Activated CD4-positive, alpha-beta memory T cell treated with anti-CD3 and anti-CD28 coated beads, Interleukin-2, amount 10 ng/mL, durations not matched to agents 7 days and 5 days (primary cell): ENCODE data around the gene EVL. TPM values are rescaled to one million over a fixed set of nuclear protein-coding genes. Genes with fewer than 3 reads are reported as not detected.

Experiments used
- CTCF ChIA-PET: fragments of 350-600 bp; sonication (Branson Sonifier 250); formaldehyde crosslinking; loops from one replicate; lab custom pipeline; 2021; ENCODE audit warnings: antibody characterized with exemption, inconsistent platforms; lab: Charles Lee
- POLR2A ChIA-PET: fragments of 350-600 bp; sonication (Branson Sonifier 250); formaldehyde crosslinking; loops from one replicate; lab custom pipeline; 2021; ENCODE audit warnings: antibody characterized with exemption; lab: Charles Lee
- DNase-seq: peaks from one replicate; pipeline ENCODE4 v3.0.0-alpha.2; 2020
- H3K27ac Mint-ChIP-seq: one replicate; pipeline ENCODE4 v1.8.0; 2021; ENCODE audit warnings: mild to moderate bottlenecking, mixed read lengths
- H3K27me3 Mint-ChIP-seq: one replicate; pipeline ENCODE4 v1.8.0; 2021; ENCODE audit warnings: mixed read lengths
- H3K36me3 Mint-ChIP-seq: one replicate; pipeline ENCODE4 v1.8.0; 2021; ENCODE audit warnings: low read depth, mixed read lengths
- H3K4me1 Mint-ChIP-seq: one replicate; pipeline ENCODE4 v1.8.0; 2021; ENCODE audit warnings: mixed read lengths
- H3K4me3 Mint-ChIP-seq: one replicate; pipeline ENCODE4 v1.8.0; 2021; ENCODE audit warnings: mild to moderate bottlenecking, mixed read lengths
- H3K9me3 Mint-ChIP-seq: one replicate; pipeline ENCODE4 v1.8.0; 2021; ENCODE audit warnings: mixed read lengths
- total RNA-seq, 2 experiments: library from RNA; stranded (reverse); gene quantifications; one replicate each; pipeline ENCODE4 v1.2.3, GENCODE V29; 2021

Gene EVL
- total RNA-seq, 2 experiments from 2014 or later = 771 to 787 TPM

- H3K9me3 Mint-ChIP-seq = no peaks in the 10 kb centered on the region
- no peaks in the 10 kb centered on the region for H3K4me1 Mint-ChIP-seq
- H3K4me3 Mint-ChIP-seq = no peak overlapping the region
- ChIA-PET POLR2A (interaction anchor here (1.8 kb wide), 1 partner anchor 8 kb away, joined by 5 read pairs; no protein-coding TSS in a partner anchor), CTCF (no interaction called here)
- no peak for DNase-seq
- H3K27ac Mint-ChIP-seq = no peak overlapping the region
- H3K27me3 Mint-ChIP-seq = no peaks in the 10 kb centered on the region
- H3K36me3 Mint-ChIP-seq = peaks cover 83% of the 10 kb centered on the region
These were observed 73.7 kb downstream of the EVL start for GRCh38 chr14:100138955-100139354.

DNA sequence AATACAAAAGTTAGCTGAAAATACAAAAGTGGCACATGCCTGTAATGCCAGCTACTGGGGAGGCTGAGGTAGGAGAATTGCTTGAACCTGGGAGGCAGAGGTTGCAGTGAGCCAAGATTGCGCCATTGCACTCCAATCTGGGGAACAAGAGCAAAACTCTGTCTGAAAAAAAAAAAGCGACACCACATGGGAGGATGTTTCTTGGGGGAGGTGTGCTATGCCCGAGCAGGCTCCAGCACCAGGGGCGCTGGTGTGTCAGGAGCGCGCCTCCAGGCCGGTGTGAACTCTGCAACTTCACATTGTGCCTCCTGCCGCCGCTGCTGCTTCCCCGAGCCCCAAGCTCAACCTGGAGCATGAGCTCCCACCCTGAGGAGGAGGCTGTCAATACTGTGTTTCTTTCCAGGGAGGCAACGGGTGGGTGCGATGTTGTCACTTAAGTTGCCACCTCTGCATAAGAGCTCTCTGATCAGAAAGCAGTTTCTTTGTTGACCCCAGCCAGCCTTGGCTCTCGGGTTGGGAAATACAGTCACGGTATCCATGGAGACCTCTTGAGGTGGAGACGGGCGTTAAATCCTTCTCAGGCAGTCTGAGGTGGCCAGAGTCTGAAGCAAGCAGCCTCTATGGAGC, 75.3 kb downstream of the EVL start:
- Mint-ChIP-seq H3K9me3 (no peaks in the 10 kb centered on the region), H3K4me1 (no peaks in the 10 kb centered on the region), H3K36me3 (peaks cover 70% of the 10 kb centered on the region), H3K4me3 (no peak overlapping the region), H3K27ac (peak overlapping the region; percentile 24), H3K27me3 (no peaks in the 10 kb centered on the region)
- POLR2A ChIA-PET = interaction anchor here (0.7 to 1.5 kb wide), 2 partner anchors 16 to 167 kb away, joined by 3 read pairs; no protein-coding TSS in a partner anchor
- DNase-seq = no peak
- CTCF ChIA-PET = interaction anchor here (3.2 kb wide), 1 partner anchor 14 kb away, joined by 11 read pairs; no protein-coding TSS in a partner anchor

DNA sequence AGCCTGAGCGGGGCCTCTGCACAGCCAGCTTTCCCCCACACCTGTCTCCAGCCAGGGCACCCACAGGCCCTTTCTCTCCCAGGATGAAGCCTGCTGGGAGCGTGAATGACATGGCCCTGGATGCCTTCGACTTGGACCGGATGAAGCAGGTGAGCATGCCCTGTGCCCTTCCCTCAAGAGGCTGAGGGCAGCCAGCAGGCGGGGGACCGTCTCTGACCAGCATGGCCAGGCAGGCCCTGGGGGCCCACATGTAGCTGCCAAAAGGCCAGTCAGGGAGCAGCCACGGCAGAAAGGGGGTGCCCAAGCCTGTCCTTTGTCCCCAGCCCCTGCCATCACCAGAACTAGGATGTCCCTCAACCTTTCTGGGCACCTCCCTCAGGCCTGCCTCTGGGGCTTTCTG, 75.9 kb downstream of the EVL start:
- Mint-ChIP-seq H3K27me3 (no peaks in the 10 kb centered on the region), H3K4me1 (no peaks in the 10 kb centered on the region), H3K27ac (no peak overlapping the region), H3K9me3 (no peaks in the 10 kb centered on the region), H3K4me3 (no peak overlapping the region), H3K36me3 (peaks cover 67% of the 10 kb centered on the region)
- ChIA-PET POLR2A (interaction anchor here (1.5 kb wide), 1 partner anchor 15 kb away, joined by 3 read pairs; no protein-coding TSS in a partner anchor), CTCF (interaction anchor here (3.2 kb wide), 1 partner anchor 14 kb away, joined by 11 read pairs; no protein-coding TSS in a partner anchor)
- DNase-seq = no peak

- H3K27me3 Mint-ChIP-seq = no peaks in the 10 kb centered on the region
- H3K36me3 Mint-ChIP-seq = peaks cover 56% of the 10 kb centered on the region
- no peak for DNase-seq
- no peaks in the 10 kb centered on the region for H3K9me3 Mint-ChIP-seq
- H3K4me1 Mint-ChIP-seq = peaks cover 11% of the 10 kb centered on the region
- ChIA-PET CTCF (interaction anchor here (3.2 kb wide), 1 partner anchor 13 kb away, joined by 11 read pairs; no protein-coding TSS in a partner anchor), POLR2A (interaction anchor here (1.0 to 1.6 kb wide), 2 partner anchors 9 to 14 kb away, joined by 3 read pairs; no protein-coding TSS in a partner anchor)
- no peak overlapping the region for H3K27ac Mint-ChIP-seq
- H3K4me3 Mint-ChIP-seq = no peak overlapping the region
These were observed 77.1 kb downstream of the EVL start for GRCh38 chr14:100142073-100143040.

GRCh38 chr14:100143523-100143922, 78.3 kb downstream of the EVL start:
- peaks cover 45% of the 10 kb centered on the region for H3K36me3 Mint-ChIP-seq
- DNase-seq = no peak
- H3K9me3 Mint-ChIP-seq = no peaks in the 10 kb centered on the region
- H3K4me3 Mint-ChIP-seq = no peak overlapping the region
- H3K4me1 Mint-ChIP-seq = peaks cover 19% of the 10 kb centered on the region
- no peaks in the 10 kb centered on the region for H3K27me3 Mint-ChIP-seq
- ChIA-PET CTCF (no interaction called here), POLR2A (no interaction called here)
- no peak overlapping the region for H3K27ac Mint-ChIP-seq

- peaks cover 19% of the 10 kb centered on the region for H3K4me1 Mint-ChIP-seq
- H3K9me3 Mint-ChIP-seq = no peaks in the 10 kb centered on the region
- peaks cover 41% of the 10 kb centered on the region for H3K36me3 Mint-ChIP-seq
- ChIA-PET CTCF (no interaction called here), POLR2A (no interaction called here)
- H3K4me3 Mint-ChIP-seq = no peak overlapping the region
- no peak overlapping the region for H3K27ac Mint-ChIP-seq
- no peaks in the 10 kb centered on the region for H3K27me3 Mint-ChIP-seq
- no peak for DNase-seq
These were observed 78.7 kb downstream of the EVL start for GRCh38 chr14:100143934-100144333.

GRCh38 chr14:100144645-100144995, 79.4 kb downstream of the EVL start:
- H3K4me1 Mint-ChIP-seq = peaks cover 19% of the 10 kb centered on the region
- no peak for DNase-seq
- no peak overlapping the region for H3K4me3 Mint-ChIP-seq
- POLR2A ChIA-PET = no interaction called here
- peaks cover 34% of the 10 kb centered on the region for H3K36me3 Mint-ChIP-seq
- no peaks in the 10 kb centered on the region for H3K9me3 Mint-ChIP-seq
- no peak overlapping the region for H3K27ac Mint-ChIP-seq
- CTCF ChIA-PET = no interaction called here
- no peaks in the 10 kb centered on the region for H3K27me3 Mint-ChIP-seq

DNA sequence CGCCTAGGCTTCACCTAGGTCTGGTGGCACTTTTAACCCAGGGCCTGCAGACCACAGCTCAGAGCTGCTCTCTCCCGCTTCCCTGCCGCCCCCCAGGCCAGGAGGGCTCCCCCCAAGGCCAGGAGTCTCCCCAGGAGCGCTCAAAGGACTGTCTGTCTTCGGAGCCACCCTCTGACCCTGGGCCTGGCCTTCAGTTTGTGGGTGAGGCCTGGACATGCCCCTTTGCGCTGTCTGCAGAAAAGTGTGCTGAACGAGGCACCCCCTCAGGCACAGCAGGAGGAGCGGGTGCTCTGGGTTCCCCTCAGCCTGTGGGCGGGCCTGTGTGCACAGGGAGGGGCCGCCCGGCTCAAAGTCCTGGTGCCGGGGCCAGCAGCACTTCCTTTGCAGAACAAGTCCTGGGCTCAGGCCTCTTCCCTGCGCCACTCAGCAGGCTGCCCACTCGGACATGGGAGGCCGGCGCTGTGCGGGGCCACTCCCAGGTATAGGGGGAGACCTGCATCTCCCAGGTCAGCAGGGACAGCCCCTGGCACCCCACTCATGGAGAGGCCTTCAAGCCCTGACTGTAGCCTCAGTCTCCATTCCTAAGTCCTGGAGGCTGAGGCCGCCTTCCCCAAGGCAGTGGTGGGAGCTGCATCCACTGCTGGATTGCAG, 79.9 kb downstream of the EVL start:
- Mint-ChIP-seq H3K36me3 (peaks cover 29% of the 10 kb centered on the region), H3K27me3 (no peaks in the 10 kb centered on the region), H3K4me3 (no peak overlapping the region), H3K4me1 (peaks cover 19% of the 10 kb centered on the region), H3K9me3 (no peaks in the 10 kb centered on the region), H3K27ac (no peak overlapping the region)
- DNase-seq = no peak
- POLR2A ChIA-PET = no interaction called here
- CTCF ChIA-PET = interaction anchor here (1.8 kb wide), 1 partner anchor 48 kb away, joined by 4 read pairs; no protein-coding TSS in a partner anchor

GRCh38 chr14:100145682-100146464, 80.7 kb downstream of the EVL start:
- Mint-ChIP-seq H3K27me3 (no peaks in the 10 kb centered on the region), H3K9me3 (no peaks in the 10 kb centered on the region), H3K4me1 (peaks cover 19% of the 10 kb centered on the region), H3K36me3 (peaks cover 22% of the 10 kb centered on the region), H3K4me3 (no peak overlapping the region), H3K27ac (no peak overlapping the region)
- ChIA-PET POLR2A (interaction anchor here (0.7 to 1.4 kb wide), 3 partner anchors 11 to 81 kb away, joined by 3 to 6 read pairs (median 3); partner anchors contain the start of gene EVL), CTCF (interaction anchor here (1.3 to 1.8 kb wide), 2 partner anchors 10 to 47 kb away, joined by 4 to 7 read pairs; no protein-coding TSS in a partner anchor)
- DNase-seq = no peak

DNA sequence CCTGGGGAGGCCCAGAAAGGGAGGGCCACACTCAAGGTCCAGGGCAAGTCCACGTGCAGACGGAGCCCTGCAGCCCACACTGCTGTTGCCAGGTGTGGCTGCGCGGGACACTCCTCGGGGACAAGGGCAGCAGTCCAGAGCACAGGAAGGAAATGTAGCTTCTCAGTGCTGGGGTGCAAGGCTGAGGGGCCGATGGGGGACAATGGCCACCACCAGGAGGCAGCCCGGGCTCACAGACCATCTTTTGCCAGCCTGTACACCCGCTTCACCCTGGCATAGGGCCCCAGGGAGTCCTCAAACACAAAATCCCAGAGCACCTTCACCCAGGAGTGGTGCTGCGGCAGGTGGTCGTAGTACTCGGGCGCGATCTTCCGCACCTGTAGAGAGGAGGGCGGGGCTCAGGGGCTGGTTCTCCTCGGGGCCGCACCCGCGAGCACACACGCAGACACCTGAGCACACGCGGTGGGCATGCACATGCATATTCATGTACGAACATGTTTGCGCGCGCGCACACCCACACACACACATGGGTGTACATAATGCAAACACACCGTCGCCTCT, 81.4 kb downstream of the EVL start:
- DNase-seq = peak; percentile 21
- CTCF ChIA-PET = interaction anchor here (0.7 to 1.8 kb wide), 3 partner anchors 9 to 47 kb away, joined by 3 to 7 read pairs (median 4); no protein-coding TSS in a partner anchor
- peaks cover 17% of the 10 kb centered on the region for H3K36me3 Mint-ChIP-seq
- H3K27ac Mint-ChIP-seq = peak overlapping the region; percentile 6
- H3K27me3 Mint-ChIP-seq = no peaks in the 10 kb centered on the region
- H3K4me3 Mint-ChIP-seq = no peak overlapping the region
- POLR2A ChIA-PET = interaction anchor here (0.6 to 1.4 kb wide), 4 partner anchors 9 to 707 kb away, joined by 3 to 6 read pairs (median 5); no protein-coding TSS in a partner anchor
- no peaks in the 10 kb centered on the region for H3K9me3 Mint-ChIP-seq
- peaks cover 19% of the 10 kb centered on the region for H3K4me1 Mint-ChIP-seq

- no peaks in the 10 kb centered on the region for H3K27me3 Mint-ChIP-seq
- H3K27ac Mint-ChIP-seq = peak overlapping the region; percentile 64
- ChIA-PET POLR2A (interaction anchor here (0.6 to 1.4 kb wide), 4 partner anchors 9 to 708 kb away, joined by 3 to 6 read pairs (median 5); no protein-coding TSS in a partner anchor), CTCF (interaction anchor here (0.7 kb wide), 1 partner anchor 46 kb away, joined by 3 read pairs; no protein-coding TSS in a partner anchor)
- DNase-seq = peak; percentile 53
- peaks cover 11% of the 10 kb centered on the region for H3K36me3 Mint-ChIP-seq
- no peaks in the 10 kb centered on the region for H3K9me3 Mint-ChIP-seq
- H3K4me1 Mint-ChIP-seq = peaks cover 19% of the 10 kb centered on the region
- H3K4me3 Mint-ChIP-seq = no peak overlapping the region
These were observed 82.0 kb downstream of the EVL start for GRCh38 chr14:100147181-100147631.
